ENCODE measurements around the gene TNIP3.

- no peak for TF ChIP-seq CTCF (IDR thresholded peaks at IDR 0.05; ENCODE audit: insufficient read depth, low read depth, low read length)
- no peak for TF ChIP-seq EZH2 (IDR thresholded peaks at IDR 0.05; ENCODE audit: insufficient read depth, low read length)
Measured at GRCh38 chr4:121190389-121190788, 26.3 kb upstream of the TNIP3 start.
